Activated CD4-positive, alpha-beta T cell treated with anti-CD3 and anti-CD28 coated beads, Interleukin-2, amount 10 ng/mL, durations not matched to agents 24 days and 14 days (primary cell): ENCODE measurements around the gene RBAK. TPM values are rescaled to one million over a fixed set of nuclear protein-coding genes. Genes with fewer than 3 reads are reported as not detected.

Experiments used
- total RNA-seq: library from RNA; stranded (reverse); gene quantifications from 2 replicates; pipeline ENCODE4 v1.2.3, GENCODE V29; 2022

RBAK gene
- total RNA-seq, 1 donor from 2014 or later: 14.2 TPM

Other genes with a start within 250 kb of the RBAK start
- gene PAPOLB, start 183.8 kb upstream of the RBAK start, total RNA-seq: not detected in 2 replicates
- 0.14 and 0.26 TPM in 2 replicates for gene RADIL, start 162.1 kb upstream of the RBAK start, total RNA-seq
- gene MMD2, start 86.7 kb upstream of the RBAK start, total RNA-seq: not detected in 2 replicates
- gene WIPI2, start 144.4 kb downstream of the RBAK start, total RNA-seq: 49.1 and 51.4 TPM in 2 replicates
- 1.1 and 1.8 TPM in 2 replicates for gene SLC29A4, start 237.1 kb downstream of the RBAK start, total RNA-seq